PC-3 (cell line): ENCODE data around the gene TBPL2. TPM values are rescaled to one million over a fixed set of nuclear protein-coding genes. Genes with fewer than 3 reads are reported as not detected.
A peak's percentile ranks its signal among the peaks of the same experiment; 100 is the strongest.

Source experiments
- ATAC-seq: fragments of 200-7000 bp; cut with Tn5 transposase; 2 replicates; pipeline ENCODE4 v1.9.1; 2020; ENCODE audit warnings: mild to moderate bottlenecking, moderate library complexity
- BruUV-seq: library from RNA; stranded (reverse); fragments of 400-500 nt; replicated peaks from 2 replicates; lab custom pipeline; 2021; lab: Mats Ljungman, UMichigan
- CTCF ChIA-PET: fragments of 300-600 bp; sonication (Branson Sonifier 250); formaldehyde crosslinking; loops from one replicate; lab custom pipeline; 2022; ENCODE audit warnings: antibody characterized with exemption; lab: Charles Lee
- POLR2A ChIA-PET: fragments of 300-600 bp; sonication (Branson Sonifier 250); formaldehyde crosslinking; loops from one replicate; lab custom pipeline; 2022; ENCODE audit warnings: antibody characterized with exemption; ENCODE audit not compliant: unreplicated experiment; lab: Charles Lee
- DNase-seq: peaks from one replicate; pipeline ENCODE4 v3.0.0-alpha.2; 2015
- H2AFZ ChIP-seq: fragments of 300-600 bp; sonication (generic); 2 replicates; pipeline ENCODE4 v1.6.0; 2016; ENCODE audit warnings: antibody characterized with exemption, low read length
- H3F3A ChIP-seq: fragments of 300-600 bp; sonication (generic); one replicate; pipeline ENCODE4 v1.6.0; 2017; ENCODE audit warnings: antibody characterized with exemption, low read length, control low read depth, mild to moderate bottlenecking; ENCODE audit not compliant: unreplicated experiment
- H3K27ac ChIP-seq: fragments of 300-600 bp; sonication (generic); 2 replicates; pipeline ENCODE4 v1.5.1; 2016; ENCODE audit warnings: mild to moderate bottlenecking, low read length
- H3K27me3 ChIP-seq: fragments of 300-600 bp; sonication (generic); 2 replicates; pipeline ENCODE4 v1.6.1; 2016; ENCODE audit warnings: low read length, mixed read lengths
- H3K36me3 ChIP-seq: fragments of 300-600 bp; sonication (generic); 2 replicates; pipeline ENCODE4 v1.6.1; 2016; ENCODE audit warnings: low read depth, mixed run types, low read length, mixed read lengths
- H3K4me1 ChIP-seq: fragments of 300-600 bp; sonication (generic); 2 replicates; pipeline ENCODE4 v1.5.1; 2016; ENCODE audit warnings: low read length; ENCODE audit not compliant: insufficient read depth
- H3K4me2 ChIP-seq: fragments of 300-600 bp; sonication (generic); 2 replicates; pipeline ENCODE4 v1.6.0; 2016; ENCODE audit warnings: low read length
- H3K4me3 ChIP-seq: fragments of 300-600 bp; sonication (generic); 2 replicates; pipeline ENCODE4 v1.5.1; 2016; ENCODE audit warnings: mild to moderate bottlenecking, low read length, mixed read lengths
- H3K79me2 ChIP-seq: fragments of 300-600 bp; sonication (generic); 2 replicates; pipeline ENCODE4 v1.6.1; 2017; ENCODE audit warnings: low read length, mixed read lengths
- H3K9ac ChIP-seq: fragments of 300-600 bp; sonication (generic); 2 replicates; pipeline ENCODE4 v1.6.0; 2016; ENCODE audit warnings: mild to moderate bottlenecking, low read length
- H3K9me2 ChIP-seq: fragments of 300-600 bp; sonication (generic); replicated peaks from 2 replicates; pipeline ENCODE4 v1.6.1; 2016; ENCODE audit warnings: mixed run types, low read length, mixed read lengths
- H3K9me3 ChIP-seq: fragments of 300-600 bp; sonication (generic); 2 replicates; pipeline ENCODE4 v1.6.1; 2016; ENCODE audit warnings: low read length, mixed read lengths
- H4K20me1 ChIP-seq: fragments of 300-600 bp; sonication (generic); 2 replicates; pipeline ENCODE4 v1.6.1; 2016; ENCODE audit warnings: low read length, mixed read lengths
- EZH2 ChIP-seq: fragments of 300-600 bp; sonication (generic); IDR thresholded peaks from one replicate; pipeline ENCODE4 v1.6.1; 2017; ENCODE audit warnings: antibody characterized with exemption, mild to moderate bottlenecking, low read length; ENCODE audit not compliant: unreplicated experiment
- EZH2phosphoT487 ChIP-seq: fragments of 300-600 bp; sonication (generic); IDR thresholded peaks from 2 replicates; pipeline ENCODE4 v1.6.1; 2018; ENCODE audit warnings: mild to moderate bottlenecking, antibody characterized with exemption, low read length, borderline replicate concordance
- intact Hi-C: fragments of 100-400 bp; cut with micrococcal nuclease; formaldehyde crosslinking; loops from 2 replicates; pipeline ENCODE4 v1.9.0; 2023
- total RNA-seq: library from RNA; depleted of rRNA; stranded (reverse); fragments of >200 nt; gene quantifications from 2 replicates; pipeline ENCODE4 v1.2.3, GENCODE V29; 2014
- TF ChIP-seq, protein P1 (sequence below): fragments of 300-600 bp; sonication (generic); conservative IDR thresholded peaks from 2 replicates; pipeline ENCODE4 v1.5.1; 2017; ENCODE audit warnings: antibody characterized with exemption, low read depth, mild to moderate bottlenecking, low read length

TBPL2 gene
- total RNA-seq, 1 experiment from 2014 or later: not detected

GRCh38 chr14:55432628-55433027, 7.8 kb downstream of the TBPL2 start:
- no peaks in the 10 kb centered on the region for H3K27me3 ChIP-seq
- no peak for DNase-seq
- H3F3A ChIP-seq: no peaks in the 10 kb centered on the region
- no peaks in the 10 kb centered on the region for H3K36me3 ChIP-seq
- TF ChIP-seq, protein P1, sequence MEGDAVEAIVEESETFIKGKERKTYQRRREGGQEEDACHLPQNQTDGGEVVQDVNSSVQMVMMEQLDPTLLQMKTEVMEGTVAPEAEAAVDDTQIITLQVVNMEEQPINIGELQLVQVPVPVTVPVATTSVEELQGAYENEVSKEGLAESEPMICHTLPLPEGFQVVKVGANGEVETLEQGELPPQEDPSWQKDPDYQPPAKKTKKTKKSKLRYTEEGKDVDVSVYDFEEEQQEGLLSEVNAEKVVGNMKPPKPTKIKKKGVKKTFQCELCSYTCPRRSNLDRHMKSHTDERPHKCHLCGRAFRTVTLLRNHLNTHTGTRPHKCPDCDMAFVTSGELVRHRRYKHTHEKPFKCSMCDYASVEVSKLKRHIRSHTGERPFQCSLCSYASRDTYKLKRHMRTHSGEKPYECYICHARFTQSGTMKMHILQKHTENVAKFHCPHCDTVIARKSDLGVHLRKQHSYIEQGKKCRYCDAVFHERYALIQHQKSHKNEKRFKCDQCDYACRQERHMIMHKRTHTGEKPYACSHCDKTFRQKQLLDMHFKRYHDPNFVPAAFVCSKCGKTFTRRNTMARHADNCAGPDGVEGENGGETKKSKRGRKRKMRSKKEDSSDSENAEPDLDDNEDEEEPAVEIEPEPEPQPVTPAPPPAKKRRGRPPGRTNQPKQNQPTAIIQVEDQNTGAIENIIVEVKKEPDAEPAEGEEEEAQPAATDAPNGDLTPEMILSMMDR: no peak
- TF ChIP-seq EZH2phosphoT487: no peak
- TF ChIP-seq EZH2: no peak
- H3K27ac ChIP-seq: no peak overlapping the region
- H4K20me1 ChIP-seq: no peaks in the 10 kb centered on the region
- no peaks in the 10 kb centered on the region for H3K9me2 ChIP-seq
- ChIA-PET POLR2A (interaction anchor here (0.7 kb wide), 1 partner anchor 149 kb away, joined by 18 read pairs; no protein-coding TSS in a partner anchor), CTCF (no interaction called here)
- H3K79me2 ChIP-seq: no peaks in the 10 kb centered on the region
- no peak overlapping the region for H3K9ac ChIP-seq
- intact Hi-C loops: loop anchor here (5.0 to 10.0 kb wide), 3 partner anchors 345 to 660 kb away; no protein-coding TSS in a partner anchor
- no peak overlapping the region for H3K4me3 ChIP-seq
- no peak overlapping the region for H3K4me2 ChIP-seq
- H2AFZ ChIP-seq: no peak overlapping the region
- BruUV-seq: no TSS peak
- H3K4me1 ChIP-seq: peaks cover 41% of the 10 kb centered on the region
- no peaks in the 10 kb centered on the region for H3K9me3 ChIP-seq
- no peak for ATAC-seq

- TF ChIP-seq EZH2phosphoT487: no peak
- no peak for TF ChIP-seq EZH2
- TF ChIP-seq, protein P1: peak; percentile 89
- ATAC-seq (peak; percentile 58), DNase-seq (peak; percentile 97)
- ChIA-PET CTCF (interaction anchor here (0.6 kb wide), 3 partner anchors 97 to 239 kb away, joined by 3 to 8 read pairs (median 6); partner anchors contain the start of gene DLGAP5), POLR2A (no interaction called here)
- Histone ChIP-seq H2AFZ (0 out of 2 replicates have a peak overlapping the region, but pooled peaks have one; percentile 5), H3K4me3 (no peak overlapping the region), H3K79me2 (no peaks in the 10 kb centered on the region), H3F3A (no peaks in the 10 kb centered on the region), H3K27me3 (no peaks in the 10 kb centered on the region), H3K36me3 (no peaks in the 10 kb centered on the region), H3K9me2 (0 out of 2 replicates have a peak, but pooled peaks cover 4% of the 10 kb centered on the region), H3K4me1 (peaks cover 51% of the 10 kb centered on the region), H3K9ac (no peak overlapping the region), H3K27ac (peak overlapping the region; percentile 13), H3K9me3 (no peaks in the 10 kb centered on the region), H3K4me2 (peak overlapping the region; percentile 25), H4K20me1 (no peaks in the 10 kb centered on the region)
- no TSS peak for BruUV-seq
- intact Hi-C loops: loop anchor here (1.0 to 10.0 kb wide), 9 partner anchors 31 to 658 kb away; partner anchors contain the start of gene FBXO34
These were observed 10.3 kb downstream of the TBPL2 start for GRCh38 chr14:55430024-55430690.

GRCh38 chr14:55427439-55427838, 13.0 kb downstream of the TBPL2 start:
- H3K79me2 ChIP-seq: no peaks in the 10 kb centered on the region
- H4K20me1 ChIP-seq: no peaks in the 10 kb centered on the region
- DNase-seq (peak; percentile 100), ATAC-seq (peak; percentile 98)
- peak overlapping the region; percentile 77 for H3K27ac ChIP-seq
- no peaks in the 10 kb centered on the region for H3K9me3 ChIP-seq
- intact Hi-C loops: loop anchor here (1.0 kb wide), 1 partner anchor 15 kb away; no protein-coding TSS in a partner anchor
- H3K9ac ChIP-seq: no peak overlapping the region
- no peaks in the 10 kb centered on the region for H3F3A ChIP-seq
- H3K4me1 ChIP-seq: peaks cover 33% of the 10 kb centered on the region
- no peaks in the 10 kb centered on the region for H3K27me3 ChIP-seq
- peak overlapping the region; percentile 52 for H3K4me2 ChIP-seq
- peak overlapping the region; percentile 13; the same call in 1 of the 2 replicates for H3K4me3 ChIP-seq
- POLR2A ChIA-PET: no interaction called here
- 0 out of 2 replicates have a peak, but pooled peaks cover 4% of the 10 kb centered on the region for H3K9me2 ChIP-seq
- no peak overlapping the region for H2AFZ ChIP-seq
- CTCF ChIA-PET: interaction anchor here (0.7 to 1.6 kb wide), 4 partner anchors 11 to 190 kb away, joined by 5 to 13 read pairs (median 6); no protein-coding TSS in a partner anchor
- no peaks in the 10 kb centered on the region for H3K36me3 ChIP-seq
- no peak for TF ChIP-seq EZH2phosphoT487
- TF ChIP-seq, protein P1: no peak
- no peak for TF ChIP-seq EZH2
- no TSS peak for BruUV-seq
